ENCODE data around the gene CST9L.

DNA sequence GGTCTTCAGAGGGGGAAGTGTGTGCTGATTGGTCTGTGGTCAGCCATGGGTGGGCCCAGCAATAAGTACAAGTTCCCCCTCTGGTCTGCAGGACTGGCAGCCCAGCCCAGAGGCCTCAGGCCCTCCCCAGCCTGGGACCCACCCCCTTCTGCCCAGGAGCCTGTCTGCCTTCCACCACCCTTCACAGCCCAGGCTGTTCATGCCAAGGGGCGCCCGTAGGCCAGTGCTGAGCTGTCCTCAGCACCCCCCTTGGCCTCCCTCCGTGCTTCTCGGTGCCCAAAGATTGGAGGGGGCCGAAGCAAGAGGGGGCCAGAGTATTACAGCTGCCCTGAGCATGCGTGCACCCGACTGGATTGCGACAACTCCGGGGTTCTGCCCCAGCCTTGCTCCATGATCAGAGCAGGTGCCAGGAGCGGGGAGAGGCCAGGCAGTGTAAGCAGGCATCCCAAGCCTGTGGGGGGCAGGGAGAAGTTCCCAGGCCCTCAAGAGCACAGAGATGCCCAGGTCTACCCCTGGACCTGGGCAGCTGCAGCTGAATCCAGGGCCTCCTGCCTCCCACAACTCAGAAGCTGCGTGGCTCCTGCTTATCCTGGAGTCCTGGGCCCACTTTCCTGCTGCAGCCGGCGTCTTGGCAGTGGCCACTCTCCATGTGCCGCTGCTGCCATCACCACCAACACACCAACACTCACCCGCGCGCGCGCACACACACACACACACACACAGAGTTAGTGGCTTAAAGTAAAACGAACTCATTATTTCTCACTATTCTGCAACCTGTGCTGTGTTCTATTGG lies 33.3 kb downstream of the CST9L start:
- TF ChIP-seq GATA2 (IDR thresholded peaks at IDR 0.05; ENCODE audit: low read depth, low read length): no peak
- TF ChIP-seq GATA3 (IDR thresholded peaks at IDR 0.05; ENCODE audit: low read depth, low read length): no peak
